ENCODE measurements around the gene MTG1. TPM values are rescaled to one million over a fixed set of nuclear protein-coding genes. Genes with fewer than 3 reads are reported as not detected.

MTG1 gene
- total RNA-seq, 1 donor from 2014 or later: 14.7 TPM

DNA sequence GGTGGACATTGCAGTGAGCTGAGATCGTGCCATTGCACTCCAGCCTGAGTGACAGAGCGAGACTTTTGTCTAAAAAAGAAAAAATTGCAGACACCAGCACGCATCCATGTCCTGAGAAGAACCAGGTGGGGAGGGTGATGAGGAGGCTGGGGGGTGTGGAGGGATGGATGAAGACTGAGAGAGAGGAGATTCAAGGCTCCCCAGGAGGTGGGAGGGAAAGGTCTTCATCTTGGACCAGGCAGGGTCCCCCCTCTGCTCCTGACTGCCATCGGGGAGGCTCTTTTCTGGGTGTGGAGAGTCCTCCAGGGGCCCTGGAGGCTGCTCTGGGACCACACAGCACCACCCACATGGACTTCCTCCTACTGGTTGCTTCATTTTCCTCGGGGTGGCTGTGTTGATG, 61.2 kb downstream of the MTG1 start:
- no peak for DNase-seq
- intact Hi-C loops (cut with DNase I): no loop called here
- ATAC-seq (ENCODE audit: poor library complexity): no peak

- ATAC-seq (ENCODE audit: poor library complexity): no peak
- intact Hi-C loops (cut with DNase I): no loop called here
- no peak for DNase-seq
Observed at GRCh38 chr10:133455611-133456031, 61.7 kb downstream of the MTG1 start.

GRCh38 chr10:133456041-133456951, 62.3 kb downstream of the MTG1 start:
- ATAC-seq (ENCODE audit: poor library complexity) (no peak), DNase-seq (no peak)
- intact Hi-C loops (cut with DNase I): no loop called here

GRCh38 chr10:133457100-133457841, 63.3 kb downstream of the MTG1 start:
- DNase-seq: no peak
- no peak for ATAC-seq (ENCODE audit: poor library complexity)
- intact Hi-C loops (cut with DNase I): no loop called here

DNA sequence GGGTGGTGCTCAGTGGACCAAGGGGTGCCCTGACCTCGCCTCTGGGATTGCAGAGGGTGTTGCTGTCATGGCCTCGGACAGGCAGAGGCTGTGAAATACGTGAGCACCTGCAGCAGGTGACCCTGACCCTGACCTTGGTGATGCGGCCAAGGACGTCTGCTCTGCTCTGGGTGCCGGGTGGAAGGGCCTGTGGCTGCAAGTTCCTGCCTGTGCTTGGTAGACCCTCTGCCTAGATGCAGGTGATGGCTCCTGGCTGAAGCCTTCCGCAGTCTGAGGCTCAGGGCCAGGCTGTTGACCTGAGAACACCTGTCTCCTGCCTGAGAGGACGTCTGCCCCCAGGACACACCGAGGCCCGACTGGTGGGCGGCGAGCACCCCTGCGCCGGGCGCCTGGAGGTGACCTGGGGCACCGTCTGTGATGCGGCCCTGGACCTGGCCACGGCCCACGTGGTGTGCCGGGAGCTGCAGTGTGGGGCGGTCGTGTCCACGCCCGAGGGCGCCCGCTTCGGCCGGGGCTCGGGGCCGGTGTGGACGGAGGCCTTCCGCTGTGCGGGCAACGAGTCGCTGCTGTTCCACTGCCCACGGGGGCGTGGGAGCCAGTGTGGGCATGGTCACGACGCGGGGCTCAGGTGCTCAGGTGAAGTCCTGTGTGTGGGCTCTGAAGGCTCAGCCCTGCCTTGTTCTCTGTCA, 64.2 kb downstream of the MTG1 start:
- no peak for DNase-seq
- intact Hi-C loops (cut with DNase I): no loop called here

GRCh38 chr10:133458710-133459453, 64.9 kb downstream of the MTG1 start:
- intact Hi-C loops (cut with DNase I): no loop called here
- DNase-seq: no peak
- no peak for ATAC-seq (ENCODE audit: poor library complexity)

More for the DNA sequence above, 64.2 kb downstream of the MTG1 start:
- no peak for ATAC-seq (ENCODE audit: poor library complexity)

DNA sequence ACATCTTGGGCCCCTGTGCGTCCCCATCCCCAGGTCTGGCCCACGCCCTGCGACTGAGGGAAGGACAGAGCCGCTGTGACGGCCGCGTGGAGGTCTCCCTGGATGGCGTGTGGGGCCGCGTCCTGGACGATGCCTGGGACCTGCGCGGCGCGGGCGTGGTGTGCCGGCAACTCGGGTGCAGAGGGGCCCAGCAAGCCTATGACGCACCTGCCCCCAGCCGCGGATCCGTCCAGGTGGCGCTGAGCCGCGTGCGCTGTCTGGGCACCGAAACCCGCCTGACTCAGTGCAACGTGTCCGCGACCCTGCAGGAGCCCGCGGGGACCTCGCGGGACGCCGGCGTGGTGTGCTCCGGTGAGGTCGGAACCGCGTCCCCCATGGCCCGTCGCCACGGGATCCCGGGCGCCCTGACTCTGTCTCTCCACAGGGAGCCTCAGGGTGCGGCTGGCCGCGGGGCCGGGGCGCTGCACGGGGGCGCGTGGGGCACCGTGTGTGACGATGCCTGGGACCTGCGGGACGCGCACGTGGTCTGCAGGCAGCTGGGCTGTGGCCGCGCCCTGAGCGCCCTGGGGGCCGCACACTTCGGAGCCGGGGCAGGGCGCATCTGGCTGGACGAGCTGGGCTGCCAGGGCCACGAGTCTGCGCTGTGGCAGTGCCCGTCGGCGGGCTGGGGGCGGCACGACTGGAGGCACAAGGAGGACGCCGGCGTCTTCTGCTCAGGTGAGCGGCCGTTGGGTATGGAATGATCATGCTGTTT, 65.7 kb downstream of the MTG1 start:
- ATAC-seq (ENCODE audit: poor library complexity): no peak
- intact Hi-C loops (cut with DNase I): no loop called here
- no peak for DNase-seq

DNA sequence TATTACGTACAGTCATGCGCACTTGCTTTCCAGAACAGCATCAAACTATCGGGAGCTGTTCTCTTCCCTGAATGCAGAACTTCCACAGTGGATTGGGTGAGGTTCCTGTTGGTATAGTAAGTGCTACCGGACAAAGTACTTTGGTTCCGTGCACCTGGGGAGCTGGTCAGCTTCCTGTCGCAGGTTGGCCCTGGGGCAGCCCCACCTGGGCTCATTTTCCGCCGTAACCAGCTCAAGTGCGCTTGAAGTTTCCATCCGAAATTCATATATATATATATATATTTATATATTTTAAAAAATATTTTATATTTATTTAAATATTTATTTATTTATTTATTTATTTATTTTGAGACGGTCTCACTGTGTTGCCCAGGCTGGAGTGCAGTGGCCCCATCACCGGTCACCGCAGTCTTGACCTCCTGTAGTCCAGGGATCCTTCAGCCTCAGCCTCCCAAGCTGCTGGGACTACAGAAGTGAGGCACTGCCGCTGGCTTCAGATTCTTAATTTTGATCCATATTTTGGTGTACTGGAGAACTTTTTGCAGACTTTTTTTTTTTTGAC, 66.3 kb downstream of the MTG1 start:
- DNase-seq (no peak), ATAC-seq (ENCODE audit: poor library complexity) (no peak)
- intact Hi-C loops (cut with DNase I): no loop called here

GRCh38 chr10:133461027-133461426, 67.1 kb downstream of the MTG1 start:
- no peak for DNase-seq
- intact Hi-C loops (cut with DNase I): no loop called here
- ATAC-seq (ENCODE audit: poor library complexity): no peak

DNA sequence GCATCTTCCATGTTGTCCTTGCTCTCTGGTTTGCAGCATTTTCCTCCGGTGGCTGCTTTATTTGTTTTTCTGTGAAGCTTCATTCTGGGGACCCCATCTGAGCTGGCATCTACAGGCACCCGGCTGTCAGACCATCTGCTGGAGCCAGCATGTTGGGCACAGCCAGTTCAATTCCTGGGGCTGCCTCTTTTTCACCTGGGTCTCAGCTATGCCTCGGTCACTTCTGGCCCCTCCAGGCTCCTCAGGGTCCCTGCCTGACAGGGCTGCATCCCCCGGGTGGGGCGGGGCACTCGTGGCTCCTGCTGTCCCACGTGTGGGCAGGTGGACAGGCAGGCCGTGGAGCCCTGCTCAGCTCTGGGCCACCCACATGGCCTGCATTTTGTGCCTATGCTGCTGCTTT, 67.9 kb downstream of the MTG1 start:
- DNase-seq: no peak
- intact Hi-C loops (cut with DNase I): no loop called here
- ATAC-seq (ENCODE audit: poor library complexity): no peak

DNA sequence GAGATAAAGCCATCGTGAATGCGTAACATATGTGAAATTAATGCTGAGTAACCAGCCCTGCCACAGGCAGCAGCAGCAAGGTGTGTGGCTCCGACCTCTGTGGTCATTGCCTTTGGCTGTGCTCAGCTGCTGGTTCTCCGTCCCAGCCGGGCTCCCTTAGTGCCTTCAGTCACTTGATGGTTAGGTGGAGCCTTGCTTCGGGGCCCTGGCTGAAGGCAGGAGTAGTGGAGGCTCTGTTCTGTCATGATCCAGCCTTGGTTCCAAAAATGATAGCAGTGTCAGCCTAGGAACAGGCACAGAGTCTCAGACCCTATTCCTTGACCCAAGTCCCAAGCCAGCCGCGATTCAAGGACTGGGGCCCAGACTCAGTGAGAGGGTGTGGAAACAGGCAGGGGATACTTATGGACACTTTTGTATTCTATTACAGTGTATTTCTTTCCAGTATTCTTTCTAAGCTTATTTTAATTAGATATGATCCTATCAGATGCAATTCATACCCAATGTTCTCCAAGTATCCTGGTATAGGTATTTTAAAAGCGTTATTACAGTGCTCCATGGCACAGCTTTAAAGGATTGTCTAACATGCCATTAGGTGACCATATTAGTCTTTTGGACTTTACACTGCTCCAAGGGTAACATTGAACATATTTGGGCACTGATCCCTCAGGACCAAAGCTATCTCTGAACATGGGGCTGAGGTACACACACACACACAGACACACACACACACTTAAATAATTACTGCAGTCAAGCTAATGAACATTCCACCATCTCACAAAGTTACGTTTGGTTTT, 68.8 kb downstream of the MTG1 start:
- no peak for DNase-seq
- intact Hi-C loops (cut with DNase I): no loop called here
- ATAC-seq (ENCODE audit: poor library complexity): no peak

GRCh38 chr10:133464582-133465031, 70.7 kb downstream of the MTG1 start:
- no peak for DNase-seq
- ATAC-seq (ENCODE audit: poor library complexity): no peak
- intact Hi-C loops (cut with DNase I): no loop called here

DNA sequence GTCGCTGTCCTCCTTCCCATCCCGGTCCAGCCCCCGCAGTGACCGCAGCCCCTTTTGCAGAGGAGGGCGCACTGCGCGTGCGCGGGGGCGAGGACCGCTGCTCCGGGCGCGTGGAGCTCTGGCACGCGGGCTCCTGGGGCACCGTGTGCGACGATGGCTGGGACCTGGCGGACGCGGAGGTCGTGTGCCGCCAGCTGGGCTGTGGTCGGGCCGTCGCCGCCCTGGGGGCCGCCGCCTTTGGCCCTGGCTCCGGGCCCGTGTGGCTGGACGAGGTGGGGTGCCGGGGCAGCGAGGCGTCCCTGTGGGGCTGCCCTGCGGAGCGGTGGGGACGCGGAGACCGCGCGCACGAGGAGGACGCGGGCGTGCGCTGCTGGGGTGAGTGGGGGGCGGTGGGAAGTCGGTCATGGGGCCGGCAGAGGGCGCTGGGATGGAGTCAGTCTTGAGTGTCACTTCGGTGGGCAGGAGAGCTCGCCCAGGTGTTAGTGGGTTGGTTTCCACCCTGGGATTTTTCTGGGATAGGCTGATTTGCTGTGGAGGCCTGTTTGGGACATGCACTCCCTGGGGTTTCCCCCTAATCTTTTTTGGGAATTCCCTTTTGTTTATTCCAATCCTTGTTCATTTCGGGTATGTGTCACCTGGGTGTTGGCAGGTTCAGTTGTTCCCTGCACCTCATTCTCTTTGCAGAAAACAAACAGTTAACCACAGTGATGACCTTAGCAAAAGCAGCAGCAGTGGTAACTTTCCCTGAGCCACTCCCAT, 71.4 kb downstream of the MTG1 start:
- ATAC-seq (ENCODE audit: poor library complexity): no peak
- intact Hi-C loops (cut with DNase I): no loop called here
- no peak for DNase-seq

DNA sequence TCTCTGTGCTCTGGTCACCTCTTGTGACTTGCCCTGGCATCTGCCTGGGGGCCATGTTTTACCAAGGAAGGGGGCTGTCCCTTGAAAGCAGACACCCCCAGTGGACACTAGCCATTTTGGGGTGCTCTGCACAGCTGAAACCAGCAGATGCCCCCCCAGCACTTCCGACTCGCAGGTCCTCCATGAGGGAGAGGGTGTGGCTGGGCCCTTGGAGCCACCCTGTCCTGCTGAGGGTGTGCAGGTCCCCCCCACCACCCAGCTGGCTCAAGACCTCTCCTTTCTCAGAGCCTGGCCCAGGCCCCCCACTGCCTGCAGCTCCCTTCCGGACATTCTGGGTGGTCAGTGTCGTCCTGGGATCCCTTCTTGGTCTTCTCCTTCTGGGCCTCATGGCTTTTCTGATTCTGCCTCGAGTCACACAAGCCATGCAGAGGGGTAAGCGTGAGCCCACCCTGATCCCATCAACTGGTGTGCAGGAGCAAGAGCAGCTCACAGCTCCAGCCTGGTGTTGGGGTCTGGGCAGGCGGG, 72.1 kb downstream of the MTG1 start:
- intact Hi-C loops (cut with DNase I): no loop called here
- DNase-seq (no peak), ATAC-seq (ENCODE audit: poor library complexity) (no peak)

GRCh38 chr10:133466683-133467275, 72.8 kb downstream of the MTG1 start:
- ATAC-seq (ENCODE audit: poor library complexity): no peak
- intact Hi-C loops (cut with DNase I): no loop called here
- DNase-seq: no peak

Measured in Right ventricle myocardium superior (tissue), 1 donor.